ENCODE data around the gene LGMN. TPM values are rescaled to one million over a fixed set of nuclear protein-coding genes. Genes with fewer than 3 reads are reported as not detected.

Gene LGMN
- total and polyA plus RNA-seq, 2 experiments from 2014 or later: 130 to 169 TPM

GRCh38 chr14:92676403-92677086, 71.9 kb downstream of the LGMN start:
- 92% methylated on average over 8 of the region's 8 CpGs for WGBS (ENCODE audit: low lambda C conversion rate, missing lambda C conversion rate)
- Histone ChIP-seq H3K27me3 (no peaks in the 10 kb centered on the region), H3K9me2 (replicated peaks; ENCODE audit: insufficient read depth) (no peaks in the 10 kb centered on the region), H3K4me3 (no peak overlapping the region), H3K9me3 (ENCODE audit: low read depth) (no peaks in the 10 kb centered on the region), H3K27ac (no peak overlapping the region), H2AFZ (no peak overlapping the region), H3K36me3 (replicated peaks; ENCODE audit: insufficient read depth, low read depth) (no peaks in the 10 kb centered on the region), H4K20me1 (ENCODE audit: insufficient read depth, poor library complexity, severe bottlenecking) (no peaks in the 10 kb centered on the region), H3K79me2 (no peaks in the 10 kb centered on the region), H3K4me1 (ENCODE audit: insufficient read depth) (peaks cover 3% of the 10 kb centered on the region), H3K4me2 (no peak overlapping the region)
- no peak for DNase-seq (ENCODE audit: low spot score)
- TF ChIP-seq, protein P1, sequence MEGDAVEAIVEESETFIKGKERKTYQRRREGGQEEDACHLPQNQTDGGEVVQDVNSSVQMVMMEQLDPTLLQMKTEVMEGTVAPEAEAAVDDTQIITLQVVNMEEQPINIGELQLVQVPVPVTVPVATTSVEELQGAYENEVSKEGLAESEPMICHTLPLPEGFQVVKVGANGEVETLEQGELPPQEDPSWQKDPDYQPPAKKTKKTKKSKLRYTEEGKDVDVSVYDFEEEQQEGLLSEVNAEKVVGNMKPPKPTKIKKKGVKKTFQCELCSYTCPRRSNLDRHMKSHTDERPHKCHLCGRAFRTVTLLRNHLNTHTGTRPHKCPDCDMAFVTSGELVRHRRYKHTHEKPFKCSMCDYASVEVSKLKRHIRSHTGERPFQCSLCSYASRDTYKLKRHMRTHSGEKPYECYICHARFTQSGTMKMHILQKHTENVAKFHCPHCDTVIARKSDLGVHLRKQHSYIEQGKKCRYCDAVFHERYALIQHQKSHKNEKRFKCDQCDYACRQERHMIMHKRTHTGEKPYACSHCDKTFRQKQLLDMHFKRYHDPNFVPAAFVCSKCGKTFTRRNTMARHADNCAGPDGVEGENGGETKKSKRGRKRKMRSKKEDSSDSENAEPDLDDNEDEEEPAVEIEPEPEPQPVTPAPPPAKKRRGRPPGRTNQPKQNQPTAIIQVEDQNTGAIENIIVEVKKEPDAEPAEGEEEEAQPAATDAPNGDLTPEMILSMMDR (IDR thresholded peaks at IDR 0.05; ENCODE audit: poor library complexity): no peak
- TF ChIP-seq EZH2phosphoT487 (IDR thresholded peaks at IDR 0.05; ENCODE audit: low read depth, severe bottlenecking, unreplicated experiment): no peak
- TF ChIP-seq EZH2 (IDR thresholded peaks at IDR 0.05; ENCODE audit: borderline replicate concordance): no peak

GRCh38 chr14:92675976-92676375, 72.5 kb downstream of the LGMN start:
- Histone ChIP-seq H2AFZ (no peak overlapping the region), H3K27me3 (no peaks in the 10 kb centered on the region), H3K9me2 (replicated peaks; ENCODE audit: insufficient read depth) (no peaks in the 10 kb centered on the region), H3K4me1 (ENCODE audit: insufficient read depth) (peaks cover 3% of the 10 kb centered on the region), H3K27ac (no peak overlapping the region), H4K20me1 (ENCODE audit: insufficient read depth, poor library complexity, severe bottlenecking) (no peaks in the 10 kb centered on the region), H3K36me3 (replicated peaks; ENCODE audit: insufficient read depth, low read depth) (no peaks in the 10 kb centered on the region), H3K9me3 (ENCODE audit: low read depth) (no peaks in the 10 kb centered on the region), H3K4me2 (no peak overlapping the region), H3K79me2 (no peaks in the 10 kb centered on the region), H3K4me3 (no peak overlapping the region)
- DNase-seq (ENCODE audit: low spot score): no peak
- TF ChIP-seq EZH2phosphoT487 (IDR thresholded peaks at IDR 0.05; ENCODE audit: low read depth, severe bottlenecking, unreplicated experiment): no peak
- TF ChIP-seq, protein P1 (IDR thresholded peaks at IDR 0.05; ENCODE audit: poor library complexity): no peak
- 84% methylated on average over 9 of the region's 9 CpGs for WGBS (ENCODE audit: low lambda C conversion rate, missing lambda C conversion rate)

GRCh38 chr14:92675421-92675820, 73.0 kb downstream of the LGMN start:
- Histone ChIP-seq H3K79me2 (no peaks in the 10 kb centered on the region), H4K20me1 (ENCODE audit: insufficient read depth, poor library complexity, severe bottlenecking) (no peaks in the 10 kb centered on the region), H2AFZ (no peak overlapping the region), H3K4me2 (no peak overlapping the region), H3K4me3 (no peak overlapping the region), H3K36me3 (replicated peaks; ENCODE audit: insufficient read depth, low read depth) (no peaks in the 10 kb centered on the region), H3K27ac (no peak overlapping the region), H3K4me1 (ENCODE audit: insufficient read depth) (no peaks in the 10 kb centered on the region), H3K9me3 (ENCODE audit: low read depth) (no peaks in the 10 kb centered on the region), H3K9me2 (replicated peaks; ENCODE audit: insufficient read depth) (no peaks in the 10 kb centered on the region), H3K27me3 (no peaks in the 10 kb centered on the region)
- TF ChIP-seq, protein P1 (IDR thresholded peaks at IDR 0.05; ENCODE audit: poor library complexity): no peak
- DNase-seq (ENCODE audit: low spot score): no peak
- 96% methylated on average over 6 of the region's 6 CpGs for WGBS (ENCODE audit: low lambda C conversion rate, missing lambda C conversion rate)

All from hepatocyte (in vitro differentiated cells).